GM23248 (cell line): ENCODE results near the gene EVI2A.

Source experiments
- EZH2 ChIP-seq: fragments of 200-600 bp; sonication (generic); IDR thresholded peaks from 2 replicates; pipeline ENCODE4 v1.6.1; 2018; ENCODE audit warnings: antibody characterized with exemption, mild to moderate bottlenecking; ENCODE audit not compliant: insufficient read depth, poor library complexity, severe bottlenecking
- EZH2phosphoT487 ChIP-seq: fragments of 200-600 bp; sonication (generic); IDR thresholded peaks from 2 replicates; pipeline ENCODE4 v1.6.1; 2018; ENCODE audit warnings: antibody characterized with exemption, moderate library complexity, mild to moderate bottlenecking, low read depth; ENCODE audit not compliant: insufficient read depth

DNA sequence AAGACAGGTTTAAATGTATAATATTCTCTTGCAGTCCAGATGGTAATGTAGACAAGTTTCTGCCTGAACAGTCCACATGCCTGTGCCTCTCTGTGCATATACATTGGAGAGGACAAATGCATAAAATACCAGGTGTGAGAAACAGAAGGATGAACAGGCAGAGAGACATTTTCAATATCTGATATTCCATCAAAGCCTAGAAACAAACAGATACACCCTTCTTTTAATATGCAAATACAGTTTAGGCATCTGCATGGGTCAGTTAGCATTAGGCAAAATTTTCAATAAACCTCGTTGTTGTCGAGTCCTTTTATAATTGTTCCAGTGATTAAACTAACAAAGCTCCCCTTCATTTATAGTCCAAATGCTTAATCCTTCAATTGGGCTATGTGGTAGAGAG is 25.3 kb downstream of the EVI2A start:
- no peak for TF ChIP-seq EZH2
- no peak for TF ChIP-seq EZH2phosphoT487
